HG02973 (cell line): ENCODE results near the gene DLK2.
"Not testable (repeated sequence)": the region's sequence is repeated elsewhere in the genome, so short reads cannot be mapped to it uniquely, and the experiment has no call there.

ENCODE experiments used
- ATAC-seq: cut with Tn5 transposase; IDR thresholded peaks from one replicate; pipeline ENCODE4 v1.9.1; 2021; ENCODE audit warnings: moderate library complexity; ENCODE audit not compliant: unreplicated experiment

Gene DLK2

GRCh38 chr6:43432009-43432945 lies 23.1 kb downstream of the DLK2 start:
- no peak for ATAC-seq

- no peak for ATAC-seq
These were observed 26.5 kb downstream of the DLK2 start for GRCh38 chr6:43428874-43429273.

- peak; percentile 1 for ATAC-seq
These were observed 27.2 kb downstream of the DLK2 start for GRCh38 chr6:43428112-43428570.

- peak; percentile 89 for ATAC-seq
These were observed 27.8 kb downstream of the DLK2 start, which contains the start of gene ABCC10 for GRCh38 chr6:43427406-43428111. ABCC10 (plus strand) TSS chr6:43427541; CDS start chr6:43427979, 438 bp downstream.

- ATAC-seq, result no peak
These were observed 28.4 kb downstream of the DLK2 start for GRCh38 chr6:43426928-43427405.

- ATAC-seq, result not testable (repeated sequence)
These were observed 30.3 kb downstream of the DLK2 start for GRCh38 chr6:43425083-43425482.

GRCh38 chr6:43421831-43422230 lies 33.5 kb downstream of the DLK2 start:
- ATAC-seq, result no peak

GRCh38 chr6:43420012-43420709 lies 35.2 kb downstream of the DLK2 start:
- no peak for ATAC-seq

GRCh38 chr6:43416935-43417334 lies 38.4 kb downstream of the DLK2 start:
- ATAC-seq, result no peak

- ATAC-seq, result not testable (repeated sequence)
These were observed 40.1 kb downstream of the DLK2 start for GRCh38 chr6:43415275-43415674.

- no peak for ATAC-seq
These were observed 42.3 kb downstream of the DLK2 start for GRCh38 chr6:43413002-43413401.

- no peak for ATAC-seq
These were observed 42.8 kb downstream of the DLK2 start for GRCh38 chr6:43412541-43412940.

GRCh38 chr6:43410776-43411175 lies 44.6 kb downstream of the DLK2 start:
- ATAC-seq, result not testable (repeated sequence)

- no peak for ATAC-seq
These were observed 47.1 kb downstream of the DLK2 start for GRCh38 chr6:43408259-43408658.

GRCh38 chr6:43407296-43407695 lies 48.1 kb downstream of the DLK2 start:
- ATAC-seq, result no peak

- no peak for ATAC-seq
These were observed 50.0 kb downstream of the DLK2 start for GRCh38 chr6:43405354-43405753.

- no peak for ATAC-seq
These were observed 52.5 kb downstream of the DLK2 start for GRCh38 chr6:43402820-43403219.

GRCh38 chr6:43401730-43402129 lies 53.6 kb downstream of the DLK2 start:
- ATAC-seq, result no peak
